HG03159 (cell line): ENCODE measurements around the gene OR51S1.
"Not testable (repeated sequence)": the region's sequence is repeated elsewhere in the genome, so short reads cannot be mapped to it uniquely, and the experiment has no call there.

Experiments used
- ATAC-seq: cut with Tn5 transposase; IDR thresholded peaks from one replicate; pipeline ENCODE4 v1.9.1; 2021; ENCODE audit warnings: mild to moderate bottlenecking, moderate library complexity; ENCODE audit not compliant: unreplicated experiment

The OR51S1 gene

GRCh38 chr11:4848908-4849532 lies at the start of gene OR51S1:
OR51S1 (minus strand) TSS chr11:4849208; CDS start chr11:4849208, 0 bp downstream.
- ATAC-seq, result no peak

GRCh38 chr11:4891996-4892640 lies 43.1 kb upstream of the OR51S1 start:
- no peak for ATAC-seq

- ATAC-seq, result no peak
These were observed 41.3 kb upstream of the OR51S1 start for GRCh38 chr11:4890279-4890678.

- no peak for ATAC-seq
These were observed 38.6 kb upstream of the OR51S1 start for GRCh38 chr11:4887591-4887990.

- ATAC-seq, result no peak
These were observed 37.2 kb upstream of the OR51S1 start for GRCh38 chr11:4886186-4886585.

GRCh38 chr11:4884361-4884760 lies 35.4 kb upstream of the OR51S1 start:
- ATAC-seq, result no peak

- ATAC-seq, result no peak
These were observed 33.5 kb upstream of the OR51S1 start for GRCh38 chr11:4882543-4882942.

- ATAC-seq, result no peak
These were observed 33.0 kb upstream of the OR51S1 start, which contains the start of gene OR51T1 for GRCh38 chr11:4881860-4882500. OR51T1 (plus strand) TSS chr11:4881900; CDS start chr11:4881900, 0 bp downstream.

- ATAC-seq, result no peak
These were observed 32.2 kb upstream of the OR51S1 start for GRCh38 chr11:4881188-4881587.

- no peak for ATAC-seq
These were observed 16.8 kb upstream of the OR51S1 start for GRCh38 chr11:4865855-4866254.

GRCh38 chr11:4863876-4864275 lies 14.9 kb upstream of the OR51S1 start:
- no peak for ATAC-seq

GRCh38 chr11:4862447-4863236 lies 13.6 kb upstream of the OR51S1 start:
- no peak for ATAC-seq

GRCh38 chr11:4854286-4854685 lies 5.3 kb upstream of the OR51S1 start:
- ATAC-seq, result not testable (repeated sequence)

GRCh38 chr11:4851033-4851432 lies 2.0 kb upstream of the OR51S1 start:
- no peak for ATAC-seq

GRCh38 chr11:4839851-4840549 lies 9.0 kb downstream of the OR51S1 start:
- no peak for ATAC-seq

- ATAC-seq, result no peak
These were observed 18.1 kb downstream of the OR51S1 start for GRCh38 chr11:4830909-4831308.

- no peak for ATAC-seq
These were observed 18.7 kb downstream of the OR51S1 start for GRCh38 chr11:4830346-4830745.

- ATAC-seq, result no peak
These were observed 22.6 kb downstream of the OR51S1 start for GRCh38 chr11:4826425-4826824.

GRCh38 chr11:4825132-4825531 lies 23.9 kb downstream of the OR51S1 start:
- ATAC-seq, result no peak

- ATAC-seq, result no peak
These were observed 28.0 kb downstream of the OR51S1 start, which contains the start of gene OR51F2 for GRCh38 chr11:4821021-4821420. OR51F2 (plus strand) TSS chr11:4821321; CDS start chr11:4821422, 101 bp downstream.

- no peak for ATAC-seq
These were observed 39.8 kb downstream of the OR51S1 start for GRCh38 chr11:4809246-4809645.
